VCaP (cell line): Measurements from ENCODE around the gene TMEM176A.

ENCODE experiments used
- H3K27ac ChIP-seq: fragments of 450-650 bp; 2 replicates; pipeline ENCODE4 v1.5.1; 2017
- TF ChIP-seq, protein P1 (sequence below): fragments of 450-650 bp; conservative IDR thresholded peaks from 2 replicates; pipeline ENCODE4 v1.5.1; 2017; ENCODE audit warnings: mild to moderate bottlenecking, moderate library complexity

The TMEM176A gene

DNA sequence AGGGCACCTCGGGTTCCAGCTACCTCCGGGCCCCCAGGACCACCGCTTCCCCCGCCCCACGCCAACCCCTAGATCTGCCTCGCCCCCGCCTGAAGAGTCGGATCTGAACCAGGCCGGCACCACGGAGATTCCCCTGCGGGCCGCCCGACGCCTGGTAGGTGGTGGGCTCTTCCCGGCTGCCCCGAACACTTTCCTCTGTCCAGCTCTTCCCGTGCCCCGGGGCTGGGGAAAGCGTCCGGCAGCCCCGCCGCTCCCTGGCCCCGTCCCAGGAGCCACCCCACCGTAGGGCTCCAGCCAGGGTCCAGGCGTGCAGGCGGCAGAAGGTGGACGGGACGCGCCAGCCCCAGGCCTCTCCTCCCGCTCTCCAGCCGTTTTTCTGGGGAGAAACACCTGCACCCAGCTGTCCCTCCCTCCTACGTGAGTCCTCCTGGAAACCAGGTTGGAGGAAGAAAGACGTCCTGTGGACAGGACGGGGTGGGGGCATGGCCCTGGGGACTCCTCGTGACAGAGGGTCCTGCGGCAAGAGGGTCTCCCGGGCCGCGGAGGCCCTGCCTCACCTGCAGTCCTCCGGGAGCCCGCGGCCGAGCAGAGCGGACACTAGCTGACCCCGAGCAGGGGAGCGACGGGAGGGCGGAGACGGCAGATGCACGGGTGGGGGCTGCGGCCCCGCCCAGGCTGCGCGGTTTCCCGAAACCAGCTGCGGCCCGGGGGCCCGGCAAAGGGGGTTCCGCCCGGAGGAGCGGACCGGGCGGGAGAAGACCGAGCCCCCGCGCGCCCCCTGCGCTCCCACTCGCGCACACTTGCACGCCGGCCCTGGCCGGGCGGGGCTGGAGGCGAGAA lies 608 bp upstream of the TMEM176A start, which contains the start of gene TMEM176B:
Gene TMEM176B, minus strand, starts transcription at position 624 of the 840 bp plus-strand sequence. CDS start 3,795 bp downstream, outside the sequence.
- TF ChIP-seq, protein P1, sequence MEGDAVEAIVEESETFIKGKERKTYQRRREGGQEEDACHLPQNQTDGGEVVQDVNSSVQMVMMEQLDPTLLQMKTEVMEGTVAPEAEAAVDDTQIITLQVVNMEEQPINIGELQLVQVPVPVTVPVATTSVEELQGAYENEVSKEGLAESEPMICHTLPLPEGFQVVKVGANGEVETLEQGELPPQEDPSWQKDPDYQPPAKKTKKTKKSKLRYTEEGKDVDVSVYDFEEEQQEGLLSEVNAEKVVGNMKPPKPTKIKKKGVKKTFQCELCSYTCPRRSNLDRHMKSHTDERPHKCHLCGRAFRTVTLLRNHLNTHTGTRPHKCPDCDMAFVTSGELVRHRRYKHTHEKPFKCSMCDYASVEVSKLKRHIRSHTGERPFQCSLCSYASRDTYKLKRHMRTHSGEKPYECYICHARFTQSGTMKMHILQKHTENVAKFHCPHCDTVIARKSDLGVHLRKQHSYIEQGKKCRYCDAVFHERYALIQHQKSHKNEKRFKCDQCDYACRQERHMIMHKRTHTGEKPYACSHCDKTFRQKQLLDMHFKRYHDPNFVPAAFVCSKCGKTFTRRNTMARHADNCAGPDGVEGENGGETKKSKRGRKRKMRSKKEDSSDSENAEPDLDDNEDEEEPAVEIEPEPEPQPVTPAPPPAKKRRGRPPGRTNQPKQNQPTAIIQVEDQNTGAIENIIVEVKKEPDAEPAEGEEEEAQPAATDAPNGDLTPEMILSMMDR: no peak
- no peak within 1 kb of the TSS for H3K27ac ChIP-seq

DNA sequence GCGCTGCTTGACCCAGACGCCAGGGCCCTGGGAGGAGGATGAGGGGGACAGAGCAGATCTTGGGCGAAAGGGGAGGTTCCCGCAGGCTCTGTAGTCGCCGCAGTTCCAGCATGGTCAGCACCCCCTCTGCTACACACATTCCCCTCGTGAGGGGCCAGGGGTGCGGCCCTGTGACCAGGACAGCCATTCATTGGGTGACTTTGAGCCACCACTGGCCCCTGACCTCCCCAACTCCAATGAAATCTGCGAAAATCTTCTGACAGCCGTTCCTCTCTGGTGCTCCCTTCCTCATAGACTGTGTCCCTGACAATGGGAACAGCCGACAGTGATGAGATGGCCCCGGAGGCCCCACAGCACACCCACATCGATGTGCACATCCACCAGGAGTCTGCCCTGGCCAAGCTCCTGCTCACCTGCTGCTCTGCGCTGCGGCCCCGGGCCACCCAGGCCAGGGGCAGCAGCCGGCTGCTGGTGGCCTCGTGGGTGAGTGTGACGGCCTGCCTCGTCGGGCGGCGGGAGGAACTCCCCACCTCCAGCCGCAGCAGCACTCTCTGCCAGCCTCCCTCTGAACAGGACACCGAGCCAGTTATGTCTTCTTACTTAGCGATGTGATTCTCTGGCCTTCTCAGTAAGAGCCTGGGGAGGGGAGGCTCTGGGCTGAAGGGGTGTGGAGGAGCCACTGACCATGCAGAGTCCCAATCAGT lies 825 bp downstream of the TMEM176A start:
- H3K27ac ChIP-seq: no peak overlapping the region
- TF ChIP-seq, protein P1: no peak

GRCh38 chr7:150801946-150802771 lies 1.6 kb downstream of the TMEM176A start:
- H3K27ac ChIP-seq: no peak overlapping the region
- TF ChIP-seq, protein P1: no peak

DNA sequence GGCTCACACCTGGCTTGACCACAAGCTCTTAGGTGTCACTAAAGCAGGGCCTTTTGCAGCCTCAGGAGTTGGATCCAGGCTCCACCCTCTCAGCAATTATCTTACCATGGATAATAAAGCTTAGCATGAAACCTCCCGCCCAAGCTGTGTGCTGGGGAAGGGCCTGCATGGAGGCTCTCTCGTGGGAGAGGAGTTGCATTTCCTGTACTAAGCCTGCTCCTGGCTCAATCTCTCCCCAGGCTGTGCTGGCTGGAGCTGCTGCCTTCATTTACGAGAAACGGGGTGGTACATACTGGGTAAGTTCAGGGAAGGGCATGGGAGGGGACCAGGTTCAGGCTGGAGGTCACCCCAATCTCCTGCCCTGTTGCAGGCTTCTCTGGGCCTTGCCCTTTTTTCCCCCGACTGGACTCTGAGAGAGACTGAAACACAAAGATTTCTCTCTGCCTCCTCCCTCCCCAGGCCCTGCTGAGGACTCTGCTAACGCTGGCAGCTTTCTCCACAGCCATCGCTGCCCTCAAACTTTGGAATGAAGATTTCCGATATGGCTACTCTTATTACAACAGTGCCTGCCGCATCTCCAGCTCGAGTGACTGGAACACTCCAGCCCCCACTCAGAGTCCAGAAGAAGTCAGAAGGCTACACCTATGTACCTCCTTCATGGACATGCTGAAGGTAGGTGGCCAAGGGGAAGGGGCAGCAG lies 2.7 kb downstream of the TMEM176A start:
- H3K27ac ChIP-seq: no peak overlapping the region
- TF ChIP-seq, protein P1: no peak

- TF ChIP-seq, protein P1: no peak
- no peak overlapping the region for H3K27ac ChIP-seq
Observed at GRCh38 chr7:150804802-150805201, 4.2 kb downstream of the TMEM176A start.

GRCh38 chr7:150805864-150806263 lies 5.3 kb downstream of the TMEM176A start:
- H3K27ac ChIP-seq: no peak overlapping the region
- TF ChIP-seq, protein P1: no peak
